ENCODE measurements around the gene SLC9A9. TPM values are rescaled to one million over a fixed set of nuclear protein-coding genes. Genes with fewer than 3 reads are reported as not detected.
A peak's percentile ranks its signal among the peaks of the same experiment; 100 is the strongest.

Gene SLC9A9
- total and polyA plus RNA-seq, 7 donors, result 1.3 to 5.4 (median 2.9) TPM

- ATAC-seq (no peak), DNase-seq (no peak)
- intact Hi-C loops (cut with DNase I), result loop anchor here in 1 of 2 donors (10.0 kb wide), 1 partner anchor 202 kb away; no protein-coding TSS in a partner anchor
- Histone ChIP-seq H3K36me3 (ENCODE audit: insufficient read depth in 1 of 2, low read depth in 1 of 2) (no peaks in the 10 kb centered on the region), H3K4me3 (no peak overlapping the region), H3K27me3 (ENCODE audit: insufficient read depth in 3 of 3, low read length in 2 of 3) (no peaks in the 10 kb centered on the region), H3K4me1 (peaks cover 5% of the 10 kb centered on the region), H3K9me3 (no peaks in the 10 kb centered on the region), H3K27ac (peak overlapping the region; percentile 26)
- TF ChIP-seq CTCF (IDR thresholded peaks at IDR 0.05), result no peak
- 86 to 90% (median 87%) methylated on average over 3 of the region's 3 CpGs for WGBS, 3 donors
These were observed 405.3 kb downstream of the SLC9A9 start for GRCh38 chr3:143442814-143443447.

DNA sequence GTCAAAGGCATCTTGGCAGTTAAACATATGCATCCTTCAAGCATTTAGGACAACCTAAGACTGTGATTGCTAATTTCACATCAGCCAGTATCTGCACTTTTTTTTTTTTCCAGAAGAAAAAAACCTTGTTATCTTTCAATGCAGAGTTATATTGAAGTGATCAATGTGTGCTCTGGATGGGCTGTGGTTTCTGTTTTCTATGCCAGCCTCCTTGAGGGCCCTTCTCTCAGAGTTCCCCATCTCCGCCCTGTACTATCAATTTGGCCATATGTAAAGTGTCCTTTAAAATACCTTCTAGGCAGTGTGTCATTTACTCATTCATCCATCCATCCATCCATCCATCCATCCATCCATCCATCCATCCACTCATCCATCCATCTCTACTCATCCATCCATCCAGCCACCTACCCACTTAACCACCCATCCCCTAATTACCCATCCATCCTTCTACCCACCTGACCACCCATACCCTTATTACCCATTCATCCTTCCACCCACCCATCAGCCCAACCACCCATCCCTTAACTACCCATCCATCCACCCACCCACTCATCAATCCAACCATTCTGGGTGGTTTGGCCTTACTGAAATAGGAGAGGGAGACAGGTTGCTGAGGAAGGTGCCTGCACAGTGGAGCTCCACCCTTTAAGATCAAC is 406.6 kb downstream of the SLC9A9 start:
- DNase-seq, result no peak
- no peaks in the 10 kb centered on the region for H3K27me3 ChIP-seq (ENCODE audit: insufficient read depth in 3 of 3, low read length in 2 of 3)
- 94 to 100% (median 95%) methylated on average over 1 of the region's 1 CpG for WGBS, 3 donors
- no peaks in the 10 kb centered on the region for H3K36me3 ChIP-seq (ENCODE audit: insufficient read depth in 1 of 2, low read depth in 1 of 2)
- TF ChIP-seq CTCF (IDR thresholded peaks at IDR 0.05), result no peak
- H3K27ac ChIP-seq, result no peak overlapping the region
- H3K4me3 ChIP-seq, result no peak overlapping the region
- H3K4me1 ChIP-seq, result peaks cover 5% of the 10 kb centered on the region
- no peaks in the 10 kb centered on the region for H3K9me3 ChIP-seq
- ATAC-seq, result no peak
- intact Hi-C loops (cut with DNase I), result loop anchor here in 1 of 2 donors (10.0 kb wide), 1 partner anchor 203 kb away; no protein-coding TSS in a partner anchor

DNA sequence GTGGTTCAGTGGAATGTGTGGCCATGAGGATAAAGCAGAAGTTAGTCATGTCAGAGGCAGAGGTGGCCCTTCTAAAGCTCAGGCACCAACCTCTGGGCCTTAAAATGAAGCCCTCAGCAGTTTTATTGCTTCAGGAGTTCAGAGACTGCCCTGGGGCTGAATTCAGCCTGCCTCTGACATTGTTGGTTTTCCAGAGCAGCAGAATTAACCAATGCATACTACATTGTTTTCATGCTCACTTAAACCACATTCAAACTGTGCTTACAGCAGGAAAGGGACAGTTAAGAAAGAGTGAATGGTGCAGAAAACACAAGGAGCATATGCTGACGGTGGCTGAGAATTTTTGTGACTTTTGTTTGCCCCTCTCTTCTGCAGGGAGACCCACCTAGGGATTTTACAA is 408.5 kb downstream of the SLC9A9 start:
- Histone ChIP-seq H3K9me3 (no peaks in the 10 kb centered on the region), H3K27ac (no peak overlapping the region), H3K36me3 (ENCODE audit: insufficient read depth in 1 of 2, low read depth in 1 of 2) (no peaks in the 10 kb centered on the region), H3K27me3 (ENCODE audit: insufficient read depth in 3 of 3, low read length in 2 of 3) (no peaks in the 10 kb centered on the region), H3K4me1 (peaks cover 5% of the 10 kb centered on the region), H3K4me3 (no peak overlapping the region)
- DNase-seq (no peak), ATAC-seq (no peak)
- TF ChIP-seq CTCF (IDR thresholded peaks at IDR 0.05), result no peak
- 74 to 78% (median 75%) methylated on average over 1 of the region's 1 CpG for whole genome bisulfite sequencing, 3 donors
- intact Hi-C loops (cut with DNase I), result loop anchor here in 1 of 2 donors (10.0 kb wide), 1 partner anchor 205 kb away; no protein-coding TSS in a partner anchor

- no peak overlapping the region for H3K27ac ChIP-seq
- H3K36me3 ChIP-seq (ENCODE audit: insufficient read depth in 1 of 2, low read depth in 1 of 2), result no peaks in the 10 kb centered on the region
- H3K4me1 ChIP-seq, result no peaks in the 10 kb centered on the region
- DNase-seq, result no peak
- WGBS, 3 donors, result 89 to 95% (median 92%) methylated on average over 10 of the region's 10 CpGs
- no peak overlapping the region for H3K4me3 ChIP-seq
- ATAC-seq, result no peak
- intact Hi-C loops (cut with DNase I), result no loop called here
- no peaks in the 10 kb centered on the region for H3K27me3 ChIP-seq (ENCODE audit: insufficient read depth in 3 of 3, low read length in 2 of 3)
- H3K9me3 ChIP-seq, result no peaks in the 10 kb centered on the region
- TF ChIP-seq CTCF (IDR thresholded peaks at IDR 0.05), result no peak
These were observed 410.9 kb downstream of the SLC9A9 start for GRCh38 chr3:143437405-143437804.

Data from psoas muscle (tissue), 8 donors.